SK-N-MC (cell line): ENCODE measurements around the gene ABCA3.

Experiments used
- EZH2 ChIP-seq: fragments of 200-600 bp; sonication (generic); IDR thresholded peaks from one replicate; pipeline ENCODE4 v1.6.1; 2017; ENCODE audit warnings: antibody characterized with exemption
- FOXP2 ChIP-seq: optimal IDR thresholded peaks from 2 replicates; pipeline ENCODE3; 2011; ENCODE audit warnings: mild to moderate bottlenecking, moderate library complexity; ENCODE audit not compliant: insufficient read depth; ENCODE audit errors: extremely low read length, control extremely low read depth
- POLR2AphosphoS5 ChIP-seq: IDR thresholded peaks from 2 replicates; pipeline ENCODE4 v1.6.1; 2012; ENCODE audit warnings: mild to moderate bottlenecking, low read depth, low read length, borderline replicate concordance

GRCh38 chr16:2358811-2359210 lies 18.3 kb upstream of the ABCA3 start:
- no peak for TF ChIP-seq POLR2AphosphoS5
- no peak for TF ChIP-seq EZH2
- no peak for TF ChIP-seq FOXP2
